Rectal smooth muscle tissue (tissue), 1 donor: Measurements from ENCODE around the gene PAGE3.

Experiments used
- H3K27ac ChIP-seq: one replicate; pipeline ENCODE4 v1.7.0; 2013; ENCODE audit warnings: low read depth, low read length, inconsistent platforms
- H3K27me3 ChIP-seq: one replicate; pipeline ENCODE4 v1.7.0; 2013; ENCODE audit warnings: low read length; ENCODE audit not compliant: control insufficient read depth, insufficient read depth
- H3K36me3 ChIP-seq: one replicate; pipeline ENCODE4 v1.7.0; 2013; ENCODE audit warnings: low read length; ENCODE audit not compliant: control insufficient read depth, insufficient read depth
- H3K4me1 ChIP-seq: one replicate; pipeline ENCODE4 v1.7.0; 2013; ENCODE audit warnings: low read length; ENCODE audit not compliant: control insufficient read depth, insufficient read depth
- H3K4me3 ChIP-seq: one replicate; pipeline ENCODE4 v1.7.0; 2013; ENCODE audit warnings: low read length
- H3K9ac ChIP-seq: one replicate; pipeline ENCODE4 v1.7.0; 2013; ENCODE audit warnings: low read length

PAGE3 gene, protein sequence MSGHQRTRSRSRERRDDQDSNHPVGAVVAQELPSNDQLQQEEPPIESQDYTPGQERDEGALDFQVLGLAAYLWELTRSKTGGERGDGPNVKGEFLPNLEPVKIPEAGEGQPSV

GRCh38 chrX:55264816-55265215 is at the start of gene PAGE3:
PAGE3 (minus strand) TSS chrX:55264916; CDS start chrX:55263903, 1,013 bp downstream.
- Histone ChIP-seq H3K27me3 (no peaks in the 10 kb centered on the region), H3K4me1 (no peaks in the 10 kb centered on the region), H3K27ac (no peak within 1 kb of the TSS)

DNA sequence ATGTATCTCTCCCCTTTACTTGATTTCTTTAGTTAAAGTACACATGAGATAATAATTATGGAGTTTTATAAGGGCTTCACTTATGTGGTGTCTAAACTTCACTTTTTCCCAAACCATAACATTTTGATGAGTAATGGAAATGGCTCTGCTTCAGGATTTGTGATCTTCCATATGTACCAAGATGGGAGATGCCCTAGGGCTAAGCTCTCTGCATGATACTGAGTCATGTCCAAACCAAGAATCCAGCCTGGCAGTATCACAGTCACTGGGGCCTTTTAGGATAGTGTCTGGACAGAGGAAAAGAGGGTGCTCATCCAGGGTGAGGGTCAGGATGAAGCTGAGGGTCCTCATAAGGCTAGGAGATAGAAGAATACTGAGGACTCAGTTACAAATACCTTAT is 47.9 kb upstream of the PAGE3 start:
- Histone ChIP-seq H3K27ac (no peak overlapping the region), H3K9ac (no peak overlapping the region), H3K27me3 (no peaks in the 10 kb centered on the region), H3K4me1 (no peaks in the 10 kb centered on the region), H3K4me3 (no peak overlapping the region), H3K36me3 (no peaks in the 10 kb centered on the region)

More at GRCh38 chrX:55264816-55265215, at the start of gene PAGE3:
- H3K36me3 ChIP-seq: no peaks in the 10 kb centered on the region
- H3K4me3 ChIP-seq: no peak within 1 kb of the TSS
- H3K9ac ChIP-seq: no peak within 1 kb of the TSS

DNA sequence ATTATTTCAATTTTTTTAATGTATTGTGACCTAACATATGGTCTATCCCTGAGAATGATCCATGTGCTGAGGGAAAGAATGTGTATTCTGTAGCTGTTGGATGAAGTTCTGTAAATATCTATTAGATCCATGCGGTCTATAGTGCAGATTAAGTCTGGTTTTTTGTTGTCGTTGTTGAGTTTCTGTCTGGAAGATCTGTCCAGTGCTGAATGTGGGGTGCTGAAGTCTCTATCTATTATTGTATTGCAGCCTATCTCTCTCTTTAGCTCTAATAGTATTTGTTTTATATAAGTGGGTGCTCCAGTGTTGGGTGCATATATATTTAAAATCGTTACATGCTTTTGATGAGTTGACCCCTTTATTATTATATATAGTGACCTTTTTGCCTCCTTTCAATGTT is 26.2 kb upstream of the PAGE3 start:
- Histone ChIP-seq H3K27me3 (no peaks in the 10 kb centered on the region), H3K4me3 (no peak overlapping the region)

GRCh38 chrX:55279832-55280231 is 15.1 kb upstream of the PAGE3 start:
- Histone ChIP-seq H3K9ac (no peak overlapping the region), H3K4me1 (no peaks in the 10 kb centered on the region), H3K27me3 (no peaks in the 10 kb centered on the region), H3K36me3 (no peaks in the 10 kb centered on the region), H3K27ac (no peak overlapping the region), H3K4me3 (no peak overlapping the region)

More for the DNA sequence above, 26.2 kb upstream of the PAGE3 start:
- Histone ChIP-seq H3K9ac (no peak overlapping the region), H3K36me3 (no peaks in the 10 kb centered on the region), H3K27ac (no peak overlapping the region), H3K4me1 (no peaks in the 10 kb centered on the region)

- H3K27ac ChIP-seq: no peak overlapping the region
- H3K27me3 ChIP-seq: no peaks in the 10 kb centered on the region
- H3K4me1 ChIP-seq: no peaks in the 10 kb centered on the region
- H3K9ac ChIP-seq: no peak overlapping the region
- H3K4me3 ChIP-seq: no peak overlapping the region
- no peaks in the 10 kb centered on the region for H3K36me3 ChIP-seq
These were observed 3.9 kb downstream of the PAGE3 start for GRCh38 chrX:55260806-55261205.

DNA sequence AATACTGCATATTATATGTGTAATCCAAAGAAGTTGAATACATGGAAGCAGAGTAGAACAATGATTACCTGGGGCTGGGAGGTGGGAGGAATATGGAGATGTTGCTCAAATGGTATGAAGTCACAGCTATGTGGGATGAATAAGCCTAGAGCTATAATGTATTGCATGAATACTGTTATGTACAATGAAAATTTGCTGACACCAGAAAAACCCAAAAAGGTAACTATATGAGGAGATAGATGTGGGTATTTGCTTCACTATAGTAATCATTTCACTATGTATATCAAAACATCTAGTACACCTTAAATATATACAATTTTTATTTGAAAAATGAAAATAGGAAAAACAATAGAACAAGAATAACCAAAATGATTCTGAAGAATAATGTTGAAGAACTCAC is 11.2 kb downstream of the PAGE3 start:
- Histone ChIP-seq H3K4me1 (no peaks in the 10 kb centered on the region), H3K27me3 (no peaks in the 10 kb centered on the region), H3K9ac (no peak overlapping the region), H3K27ac (no peak overlapping the region), H3K4me3 (no peak overlapping the region), H3K36me3 (no peaks in the 10 kb centered on the region)

GRCh38 chrX:55240788-55241340 is 23.9 kb downstream of the PAGE3 start:
- Histone ChIP-seq H3K9ac (no peak overlapping the region), H3K27me3 (no peaks in the 10 kb centered on the region), H3K36me3 (no peaks in the 10 kb centered on the region), H3K4me3 (no peak overlapping the region), H3K27ac (no peak overlapping the region), H3K4me1 (no peaks in the 10 kb centered on the region)

DNA sequence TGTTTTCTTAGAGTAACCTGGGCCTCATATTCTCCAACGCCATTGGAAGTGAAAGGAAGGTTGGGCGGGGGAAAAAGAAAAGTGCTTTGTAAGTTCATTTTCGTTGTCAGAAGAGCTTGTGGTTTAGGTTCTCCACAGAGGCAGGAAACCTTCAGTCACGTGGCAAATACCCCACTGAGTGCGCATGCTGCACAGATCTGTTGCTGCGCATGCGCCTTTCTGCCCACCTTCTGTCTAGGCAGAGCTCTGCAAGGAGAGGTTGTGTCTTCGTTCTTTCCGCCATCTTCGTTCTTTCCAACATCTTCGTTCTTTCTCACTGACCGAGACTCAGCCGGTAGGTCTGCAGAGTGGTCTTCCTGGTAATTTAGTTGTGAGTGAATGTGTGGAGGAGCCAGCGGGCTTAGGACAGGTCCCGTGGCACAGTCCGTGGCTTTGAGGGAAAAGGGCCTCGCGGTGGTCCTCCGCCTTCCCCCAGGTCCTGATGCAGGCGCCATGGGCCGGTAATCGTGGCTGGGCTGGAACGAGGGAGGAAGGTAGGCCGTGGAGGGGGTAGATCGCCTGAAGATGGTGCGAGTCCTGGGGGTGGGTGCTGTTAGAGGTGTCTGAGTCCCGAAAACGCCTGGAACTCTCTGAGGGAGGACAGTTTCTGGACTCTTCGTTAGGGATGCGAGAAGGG is 44.5 kb downstream of the PAGE3 start, which contains the start of gene PAGE5:
Gene PAGE5 (plus strand): TSS at position 228 of the 676 bp plus-strand sequence. CDS start 1,037 bp downstream, outside the sequence.
- Histone ChIP-seq H3K27ac (no peak within 1 kb of the TSS), H3K27me3 (peaks cover 4% of the 10 kb centered on the region), H3K36me3 (no peaks in the 10 kb centered on the region), H3K4me3 (no peak within 1 kb of the TSS), H3K9ac (no peak within 1 kb of the TSS), H3K4me1 (no peaks in the 10 kb centered on the region)

DNA sequence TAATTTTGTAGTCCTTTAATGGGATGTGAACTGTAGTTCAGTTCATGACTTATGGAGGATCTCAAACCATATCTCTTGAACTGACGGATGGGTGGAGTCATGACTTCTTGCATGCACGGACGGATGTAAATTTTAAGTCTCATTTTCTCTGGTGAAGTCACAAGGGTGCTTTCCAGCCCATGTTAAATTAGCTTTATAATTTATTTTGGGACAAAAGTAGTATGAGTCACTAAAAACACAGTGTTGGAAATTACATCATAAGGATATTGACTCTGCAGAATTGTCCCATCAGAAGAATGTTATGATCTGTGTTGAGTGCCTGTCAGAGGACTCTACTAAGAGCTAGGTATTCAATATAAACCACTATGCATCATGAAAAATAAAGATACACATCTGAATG is 51.3 kb downstream of the PAGE3 start:
- no peaks in the 10 kb centered on the region for H3K27me3 ChIP-seq
- H3K27ac ChIP-seq: no peak overlapping the region
- no peak overlapping the region for H3K9ac ChIP-seq
- H3K4me3 ChIP-seq: no peak overlapping the region
- no peaks in the 10 kb centered on the region for H3K4me1 ChIP-seq
- no peaks in the 10 kb centered on the region for H3K36me3 ChIP-seq

DNA sequence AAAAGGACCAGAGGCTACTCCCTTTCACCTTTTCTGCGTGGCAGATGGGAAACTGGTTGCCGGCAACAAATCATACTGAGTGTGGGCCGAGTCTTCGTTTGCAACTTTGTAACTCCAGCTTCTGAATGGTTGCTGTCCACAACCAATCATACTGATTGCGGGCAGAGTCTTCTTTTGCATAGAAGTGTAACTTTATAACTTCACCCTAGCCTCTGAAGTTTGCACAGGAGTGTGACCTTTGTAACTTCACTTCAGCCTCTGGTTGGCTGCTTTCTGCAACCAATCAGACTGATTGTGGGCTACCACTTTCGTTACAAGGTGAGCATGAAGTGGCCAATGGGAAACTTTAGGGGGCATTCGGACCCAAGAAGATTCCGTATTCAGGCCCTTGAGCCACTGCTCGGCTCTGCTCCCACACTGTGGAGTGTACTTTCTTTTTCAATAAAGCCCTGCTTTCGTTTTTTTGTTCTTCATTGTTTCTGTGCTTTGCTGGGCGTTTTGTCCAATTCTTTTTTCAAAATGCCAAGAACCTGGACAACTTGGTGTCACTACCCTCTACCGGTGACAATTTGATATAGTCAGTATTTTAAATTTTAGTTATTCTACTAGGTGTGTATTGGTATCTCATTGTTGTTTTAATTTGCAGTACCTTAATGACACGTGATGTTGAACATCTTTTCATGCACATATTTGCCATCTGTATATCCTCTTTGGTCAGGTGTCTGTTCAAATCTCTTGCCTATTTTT is 53.6 kb downstream of the PAGE3 start:
- no peaks in the 10 kb centered on the region for H3K27me3 ChIP-seq
- H3K36me3 ChIP-seq: no peaks in the 10 kb centered on the region
- H3K4me1 ChIP-seq: no peaks in the 10 kb centered on the region
- H3K4me3 ChIP-seq: no peak overlapping the region
- H3K27ac ChIP-seq: no peak overlapping the region
- H3K9ac ChIP-seq: no peak overlapping the region
